ENCODE measurements around the gene C10orf105. TPM values are rescaled to one million over a fixed set of nuclear protein-coding genes. Genes with fewer than 3 reads are reported as not detected.

Gene C10orf105
- total RNA-seq, 1 experiment from 2014 or later, result not detected

GRCh38 chr10:71740069-71740653 lies 20.6 kb upstream of the C10orf105 start:
- CTCF ChIA-PET, result no interaction called here
- Histone ChIP-seq H4K20me1 (ENCODE audit: low read length) (no peaks in the 10 kb centered on the region), H3K4me1 (ENCODE audit: insufficient read depth, low read length) (no peaks in the 10 kb centered on the region), H3K4me3 (ENCODE audit: low read length) (no peak overlapping the region), H3F3A (ENCODE audit: low read length, unreplicated experiment) (no peaks in the 10 kb centered on the region), H3K9ac (ENCODE audit: low read length) (no peak overlapping the region), H3K9me3 (ENCODE audit: low read length) (no peaks in the 10 kb centered on the region), H3K9me2 (replicated peaks; ENCODE audit: low read length) (no peaks in the 10 kb centered on the region), H2AFZ (ENCODE audit: low read length) (no peak overlapping the region), H3K4me2 (ENCODE audit: low read length) (no peak overlapping the region), H3K36me3 (ENCODE audit: low read depth, low read length) (no peaks in the 10 kb centered on the region), H3K27me3 (ENCODE audit: low read length) (no peaks in the 10 kb centered on the region), H3K79me2 (ENCODE audit: low read length) (no peaks in the 10 kb centered on the region), H3K27ac (ENCODE audit: low read length) (no peak overlapping the region)
- intact Hi-C loops (cut with micrococcal nuclease), result no loop called here
- DNase-seq (no peak), ATAC-seq (no peak)
- POLR2A ChIA-PET (ENCODE audit: unreplicated experiment), result no interaction called here
- TF ChIP-seq EZH2 (IDR thresholded peaks at IDR 0.05; ENCODE audit: low read length, unreplicated experiment) (no peak), EZH2phosphoT487 (IDR thresholded peaks at IDR 0.05; ENCODE audit: borderline replicate concordance, low read length) (no peak)
- TF ChIP-seq, protein P1, sequence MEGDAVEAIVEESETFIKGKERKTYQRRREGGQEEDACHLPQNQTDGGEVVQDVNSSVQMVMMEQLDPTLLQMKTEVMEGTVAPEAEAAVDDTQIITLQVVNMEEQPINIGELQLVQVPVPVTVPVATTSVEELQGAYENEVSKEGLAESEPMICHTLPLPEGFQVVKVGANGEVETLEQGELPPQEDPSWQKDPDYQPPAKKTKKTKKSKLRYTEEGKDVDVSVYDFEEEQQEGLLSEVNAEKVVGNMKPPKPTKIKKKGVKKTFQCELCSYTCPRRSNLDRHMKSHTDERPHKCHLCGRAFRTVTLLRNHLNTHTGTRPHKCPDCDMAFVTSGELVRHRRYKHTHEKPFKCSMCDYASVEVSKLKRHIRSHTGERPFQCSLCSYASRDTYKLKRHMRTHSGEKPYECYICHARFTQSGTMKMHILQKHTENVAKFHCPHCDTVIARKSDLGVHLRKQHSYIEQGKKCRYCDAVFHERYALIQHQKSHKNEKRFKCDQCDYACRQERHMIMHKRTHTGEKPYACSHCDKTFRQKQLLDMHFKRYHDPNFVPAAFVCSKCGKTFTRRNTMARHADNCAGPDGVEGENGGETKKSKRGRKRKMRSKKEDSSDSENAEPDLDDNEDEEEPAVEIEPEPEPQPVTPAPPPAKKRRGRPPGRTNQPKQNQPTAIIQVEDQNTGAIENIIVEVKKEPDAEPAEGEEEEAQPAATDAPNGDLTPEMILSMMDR (conservative IDR thresholded peaks at IDR 0.05; ENCODE audit: low read depth, low read length), result no peak
- BruUV-seq (replicated peaks), result no TSS peak

DNA sequence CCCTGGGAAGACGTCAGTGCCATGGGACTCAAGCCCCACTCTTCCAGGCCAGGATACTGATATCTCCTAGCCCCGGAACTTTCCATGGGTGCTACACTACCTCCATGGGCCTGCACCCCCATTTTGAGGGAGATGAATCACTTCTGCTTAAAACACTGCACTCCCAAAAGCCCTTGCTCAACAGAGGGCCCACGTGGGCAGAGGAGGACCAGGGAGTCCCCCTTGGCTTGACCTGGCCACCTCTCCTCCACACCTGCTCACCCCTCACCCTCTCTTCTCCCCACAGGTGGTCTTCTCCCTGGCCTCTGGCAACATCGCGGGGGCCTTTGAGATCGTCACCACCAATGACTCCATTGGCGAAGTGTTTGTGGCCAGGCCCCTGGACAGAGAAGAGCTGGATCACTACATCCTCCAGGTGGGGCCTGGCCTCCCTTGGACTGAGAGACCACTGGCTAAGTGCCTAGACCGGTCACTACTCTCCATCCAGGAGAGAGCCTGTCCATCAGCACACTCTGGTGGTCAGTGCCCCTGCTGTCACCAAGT lies 19.9 kb upstream of the C10orf105 start:
- Histone ChIP-seq H2AFZ (ENCODE audit: low read length) (no peak overlapping the region), H3K9me3 (ENCODE audit: low read length) (no peaks in the 10 kb centered on the region), H3F3A (ENCODE audit: low read length, unreplicated experiment) (no peaks in the 10 kb centered on the region), H3K27me3 (ENCODE audit: low read length) (no peaks in the 10 kb centered on the region), H3K4me2 (ENCODE audit: low read length) (no peak overlapping the region), H3K4me3 (ENCODE audit: low read length) (no peak overlapping the region), H3K9me2 (replicated peaks; ENCODE audit: low read length) (no peaks in the 10 kb centered on the region), H3K79me2 (ENCODE audit: low read length) (no peaks in the 10 kb centered on the region), H3K27ac (ENCODE audit: low read length) (no peak overlapping the region), H3K4me1 (ENCODE audit: insufficient read depth, low read length) (no peaks in the 10 kb centered on the region), H3K36me3 (ENCODE audit: low read depth, low read length) (no peaks in the 10 kb centered on the region), H4K20me1 (ENCODE audit: low read length) (no peaks in the 10 kb centered on the region), H3K9ac (ENCODE audit: low read length) (no peak overlapping the region)
- no TSS peak for BruUV-seq (replicated peaks)
- POLR2A ChIA-PET (ENCODE audit: unreplicated experiment), result no interaction called here
- DNase-seq (no peak), ATAC-seq (no peak)
- TF ChIP-seq, protein P1 (conservative IDR thresholded peaks at IDR 0.05; ENCODE audit: low read depth, low read length), result no peak
- TF ChIP-seq EZH2 (IDR thresholded peaks at IDR 0.05; ENCODE audit: low read length, unreplicated experiment), result no peak
- no peak for TF ChIP-seq EZH2phosphoT487 (IDR thresholded peaks at IDR 0.05; ENCODE audit: borderline replicate concordance, low read length)
- intact Hi-C loops (cut with micrococcal nuclease), result no loop called here
- CTCF ChIA-PET, result no interaction called here

GRCh38 chr10:71737834-71738197 lies 18.2 kb upstream of the C10orf105 start:
- TF ChIP-seq, protein P1 (conservative IDR thresholded peaks at IDR 0.05; ENCODE audit: low read depth, low read length), result no peak
- TF ChIP-seq EZH2 (IDR thresholded peaks at IDR 0.05; ENCODE audit: low read length, unreplicated experiment) (no peak), EZH2phosphoT487 (IDR thresholded peaks at IDR 0.05; ENCODE audit: borderline replicate concordance, low read length) (no peak)
- H3K27ac ChIP-seq (ENCODE audit: low read length), result no peak overlapping the region
- no peaks in the 10 kb centered on the region for H3K79me2 ChIP-seq (ENCODE audit: low read length)
- H3K36me3 ChIP-seq (ENCODE audit: low read depth, low read length), result no peaks in the 10 kb centered on the region
- H3K4me3 ChIP-seq (ENCODE audit: low read length), result no peak overlapping the region
- intact Hi-C loops (cut with micrococcal nuclease), result no loop called here
- no peaks in the 10 kb centered on the region for H3K4me1 ChIP-seq (ENCODE audit: insufficient read depth, low read length)
- BruUV-seq (replicated peaks), result no TSS peak
- no peaks in the 10 kb centered on the region for H3K9me3 ChIP-seq (ENCODE audit: low read length)
- ChIA-PET POLR2A (ENCODE audit: unreplicated experiment) (no interaction called here), CTCF (no interaction called here)
- no peaks in the 10 kb centered on the region for H4K20me1 ChIP-seq (ENCODE audit: low read length)
- H3K9ac ChIP-seq (ENCODE audit: low read length), result no peak overlapping the region
- no peak overlapping the region for H3K4me2 ChIP-seq (ENCODE audit: low read length)
- no peaks in the 10 kb centered on the region for H3K9me2 ChIP-seq (replicated peaks; ENCODE audit: low read length)
- DNase-seq, result no peak
- ATAC-seq, result no peak
- no peaks in the 10 kb centered on the region for H3F3A ChIP-seq (ENCODE audit: low read length, unreplicated experiment)
- H3K27me3 ChIP-seq (ENCODE audit: low read length), result no peaks in the 10 kb centered on the region
- H2AFZ ChIP-seq (ENCODE audit: low read length), result no peak overlapping the region

All from PC-3 (cell line).